Tibial artery (tissue), 4 donors: ENCODE results near the gene RAB37.

Experiments
- DNase-seq, 2 donors: peaks; one replicate each; pipeline ENCODE4 v3.0.0-alpha.2; 2019
- H3K27ac ChIP-seq, 2 donors: fragments of 200-600 bp; sonication (generic) in 1 of 2; 1 replicate in 1 of 2; 2 replicates in 1 of 2; pipeline ENCODE4 v1.5.1; 2018 to 2019; ENCODE audit warnings: mild to moderate bottlenecking in 1 of 2
- H3K27me3 ChIP-seq, 2 donors: fragments of 200-600 bp; sonication (generic) in 1 of 2; one replicate each; pipeline versions ENCODE4 v1.5.1 to v1.6.0; 2016 to 2019
- H3K36me3 ChIP-seq, 3 donors: fragments of 200-600 bp; sonication (generic) in 2 of 3; one replicate each; pipeline ENCODE4 v1.5.1; 2016 to 2019; ENCODE audit warnings: mild to moderate bottlenecking in 2 of 3
- H3K4me1 ChIP-seq, 4 donors: fragments of 200-600 bp; sonication (generic) in 2 of 4; 1 replicate in 3 of 4; 2 replicates in 1 of 4; pipeline ENCODE4 v1.5.1; 2016 to 2019
- H3K4me3 ChIP-seq, 2 donors: fragments of 200-600 bp; sonication (generic) in 1 of 2; 1 replicate in 1 of 2; 2 replicates in 1 of 2; pipeline ENCODE4 v1.5.1; 2018 to 2019; ENCODE audit warnings: mild to moderate bottlenecking in 2 of 2
- H3K9me3 ChIP-seq, 3 donors: fragments of 200-600 bp; sonication (generic) in 1 of 3; one replicate each; pipeline ENCODE4 v1.5.1; 2016 to 2019
- CTCF ChIP-seq, 2 experiments: fragments of 200-600 bp in 1 of 2; fragments of 450-650 bp in 1 of 2; IDR thresholded peaks; one replicate each; pipeline ENCODE4 v1.5.1; 2017 to 2019; ENCODE audit warnings: antibody characterized with exemption in 2 of 2, mild to moderate bottlenecking in 1 of 2, moderate library complexity in 1 of 2
- intact Hi-C: fragments of 100-400 bp; cut with DNase I; formaldehyde crosslinking; loops from one replicate; pipeline ENCODE4 v1.15.0; 2023; ENCODE audit warnings: low total_unique reads

The RAB37 gene

GRCh38 chr17:74703311-74703710, 33.7 kb upstream of the RAB37 start:
- no peak for DNase-seq
- no peak overlapping the region for H3K4me3 ChIP-seq
- no peaks in the 10 kb centered on the region for H3K9me3 ChIP-seq
- intact Hi-C loops, result no loop called here
- peaks cover 0 to 13% of the 10 kb centered on the region in 2 donors for H3K27me3 ChIP-seq
- no peak overlapping the region for H3K27ac ChIP-seq
- no peaks in the 10 kb centered on the region for H3K36me3 ChIP-seq
- TF ChIP-seq CTCF (IDR thresholded peaks at IDR 0.05), result no peak
- H3K4me1 ChIP-seq, result no peaks in the 10 kb centered on the region

- TF ChIP-seq CTCF (IDR thresholded peaks at IDR 0.05), result no peak
- no peak for DNase-seq
- H3K27me3 ChIP-seq, result peaks cover 0 to 13% of the 10 kb centered on the region in 2 donors
- no peak overlapping the region for H3K4me3 ChIP-seq
- H3K4me1 ChIP-seq, result no peaks in the 10 kb centered on the region
- H3K27ac ChIP-seq, result no peak overlapping the region
- H3K9me3 ChIP-seq, result no peaks in the 10 kb centered on the region
- intact Hi-C loops, result no loop called here
- H3K36me3 ChIP-seq, result no peaks in the 10 kb centered on the region
Measured at GRCh38 chr17:74704544-74704943, 32.5 kb upstream of the RAB37 start.

GRCh38 chr17:74711058-74711824, 25.8 kb upstream of the RAB37 start:
- no peaks in the 10 kb centered on the region for H3K36me3 ChIP-seq
- no peak for TF ChIP-seq CTCF (IDR thresholded peaks at IDR 0.05)
- no peaks in the 10 kb centered on the region for H3K4me1 ChIP-seq
- no peak for DNase-seq
- no peak overlapping the region for H3K4me3 ChIP-seq
- intact Hi-C loops, result no loop called here
- peaks cover 0 to 36% of the 10 kb centered on the region in 2 donors for H3K27me3 ChIP-seq
- H3K9me3 ChIP-seq, result no peaks in the 10 kb centered on the region
- no peak overlapping the region for H3K27ac ChIP-seq

GRCh38 chr17:74712301-74712700, 24.8 kb upstream of the RAB37 start:
- no peak overlapping the region for H3K4me3 ChIP-seq

GRCh38 chr17:74712756-74713155, 24.3 kb upstream of the RAB37 start, which contains the start of gene CD300LF:
Gene CD300LF (minus strand): TSS chr17:74712923. CDS start chr17:74712866, 57 bp downstream.
- peak in 1 of 2 donors; percentile 59 for DNase-seq
- no peaks in the 10 kb centered on the region for H3K36me3 ChIP-seq
- no peaks in the 10 kb centered on the region for H3K9me3 ChIP-seq
- no peak for TF ChIP-seq CTCF (IDR thresholded peaks at IDR 0.05)
- H3K27me3 ChIP-seq, result peaks cover 0 to 36% of the 10 kb centered on the region in 2 donors
- intact Hi-C loops, result no loop called here
- no peaks in the 10 kb centered on the region for H3K4me1 ChIP-seq
- no peak within 1 kb of the TSS for H3K27ac ChIP-seq
- H3K4me3 ChIP-seq, result no peak within 1 kb of the TSS

More at GRCh38 chr17:74712301-74712700, 24.8 kb upstream of the RAB37 start:
- H3K27ac ChIP-seq, result no peak overlapping the region
- intact Hi-C loops, result no loop called here
- H3K4me1 ChIP-seq, result no peaks in the 10 kb centered on the region
- no peaks in the 10 kb centered on the region for H3K36me3 ChIP-seq
- no peak for TF ChIP-seq CTCF (IDR thresholded peaks at IDR 0.05)
- H3K27me3 ChIP-seq, result peaks cover 0 to 36% of the 10 kb centered on the region in 2 donors
- H3K9me3 ChIP-seq, result no peaks in the 10 kb centered on the region
- DNase-seq, result no peak
